NCI-H345 treated with DMSO at 0.1 percent for 48 hours (cell line): ENCODE measurements around the gene KRTAP6-3.

ENCODE experiments used
- DNase-seq: peaks from one replicate; lab custom pipeline; 2025; ENCODE audit not compliant: unreplicated experiment; lab: John Stamatoyannopoulos, UW

KRTAP6-3 gene, protein sequence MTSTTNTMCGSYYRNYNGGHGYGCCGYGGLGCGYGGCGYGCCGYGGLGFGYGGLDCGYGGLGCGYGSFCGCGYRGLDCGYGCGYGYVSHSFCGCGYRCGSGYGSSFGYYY

DNA sequence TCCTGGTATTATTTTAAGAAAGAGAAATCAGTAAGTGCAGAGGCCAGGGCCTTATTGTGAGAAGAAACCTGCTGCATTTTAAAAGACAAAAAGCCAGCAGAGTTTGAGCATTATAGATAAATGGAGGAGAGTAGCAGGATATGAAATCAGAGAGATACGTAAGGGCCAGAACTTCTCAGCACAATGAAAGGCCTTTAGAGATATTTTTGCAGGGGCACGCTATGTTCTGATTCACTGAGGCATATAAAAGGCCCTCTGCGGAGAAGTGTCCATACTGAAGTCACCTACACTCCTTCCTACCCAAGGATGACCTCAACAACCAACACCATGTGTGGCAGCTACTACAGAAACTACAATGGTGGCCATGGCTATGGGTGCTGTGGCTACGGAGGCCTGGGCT, at the start of gene KRTAP6-3:
TSS of gene KRTAP6-3 (plus strand) at position 301 of the 400 bp plus-strand sequence. CDS start at position 307, 6 bp downstream.
- no peak for DNase-seq

- DNase-seq, result no peak
Observed at GRCh38 chr21:30552782-30553181, 39.5 kb upstream of the KRTAP6-3 start.

DNA sequence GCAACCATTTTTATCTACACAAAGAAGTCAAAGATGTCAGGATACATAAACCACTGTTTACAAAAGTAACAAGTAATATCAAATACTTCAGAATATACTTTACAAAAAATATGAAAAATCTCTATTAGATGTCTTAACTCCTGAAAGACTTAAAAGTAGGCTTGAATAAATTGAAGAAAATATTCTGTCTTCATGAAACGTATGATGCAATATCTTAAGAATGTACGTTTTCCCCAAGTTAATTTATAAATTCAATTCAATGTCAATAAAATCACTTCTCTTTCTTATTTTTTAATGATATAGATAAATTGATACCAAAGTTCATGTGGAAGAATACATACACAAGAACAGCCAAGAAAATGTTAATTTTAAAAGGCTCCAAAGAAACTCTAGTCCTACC, 37.1 kb upstream of the KRTAP6-3 start:
- DNase-seq, result no peak

GRCh38 chr21:30561264-30561895, 30.9 kb upstream of the KRTAP6-3 start, which contains the start of gene KRTAP19-7:
TSS of gene KRTAP19-7 (minus strand) at chr21:30561314. CDS start at chr21:30561289, 25 bp downstream.
- no peak for DNase-seq

DNA sequence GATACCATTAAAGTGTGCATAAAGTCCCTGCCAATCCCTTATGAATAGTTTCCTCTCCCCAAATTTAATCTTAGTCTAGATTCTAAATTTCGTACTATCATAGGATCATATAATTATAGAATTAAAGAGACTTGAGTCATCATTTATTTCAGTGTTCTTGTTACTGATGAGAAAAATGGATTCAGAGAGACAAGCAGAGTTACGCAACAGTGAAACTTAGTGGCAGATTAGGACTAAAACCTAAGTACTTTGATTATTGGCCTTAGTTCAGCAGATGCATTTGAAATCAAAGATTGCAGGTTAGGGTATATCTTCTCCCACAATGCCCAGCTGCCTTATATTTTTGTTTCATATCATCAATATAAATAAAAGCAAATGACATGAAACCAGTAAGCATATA, 30.3 kb upstream of the KRTAP6-3 start:
- no peak for DNase-seq

GRCh38 chr21:30563072-30563471, 29.2 kb upstream of the KRTAP6-3 start:
- no peak for DNase-seq

- DNase-seq, result no peak
Observed at GRCh38 chr21:30563630-30564029, 28.6 kb upstream of the KRTAP6-3 start.

- DNase-seq, result no peak
Observed at GRCh38 chr21:30567617-30568016, 24.6 kb upstream of the KRTAP6-3 start.

DNA sequence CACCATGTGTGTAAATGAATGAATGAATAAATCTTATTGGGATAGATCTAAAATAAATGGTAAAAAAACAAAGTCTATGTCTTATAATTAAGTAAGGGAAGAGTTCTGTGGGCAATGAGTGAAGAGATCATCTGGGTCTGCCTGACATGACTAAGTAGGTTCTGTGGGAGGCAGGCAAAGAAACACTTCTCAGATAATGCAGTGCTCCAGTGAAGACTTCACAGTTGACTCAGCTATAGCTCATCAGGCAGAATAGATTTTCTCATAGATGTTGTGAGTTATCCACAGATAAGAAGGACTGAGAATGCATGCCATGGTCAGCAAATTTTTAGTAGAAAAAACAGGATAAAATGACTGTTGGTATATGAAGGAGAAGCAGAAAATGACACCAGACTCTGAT, 14.5 kb upstream of the KRTAP6-3 start:
- DNase-seq, result no peak

- DNase-seq, result no peak
Observed at GRCh38 chr21:30579346-30579745, 12.9 kb upstream of the KRTAP6-3 start.

DNA sequence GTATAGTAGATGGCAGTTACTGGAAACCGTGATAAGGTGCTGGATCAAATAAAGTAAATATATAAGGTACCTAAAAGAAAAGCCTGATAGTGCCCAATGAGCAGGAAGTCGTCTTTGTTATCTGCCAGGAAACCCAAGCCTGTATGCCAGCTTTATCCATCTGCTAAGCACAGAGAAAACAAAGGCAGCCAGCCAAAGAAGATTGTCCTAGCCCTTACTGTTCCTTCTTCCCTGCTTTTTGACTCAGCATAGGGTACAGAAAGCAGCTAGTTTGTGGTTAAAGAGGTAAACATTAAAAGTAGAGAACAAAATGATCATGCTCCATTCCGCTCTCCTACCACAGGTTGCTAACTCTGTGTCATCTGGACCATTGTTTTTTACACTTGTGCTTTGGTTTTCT, 12.1 kb upstream of the KRTAP6-3 start:
- no peak for DNase-seq

DNA sequence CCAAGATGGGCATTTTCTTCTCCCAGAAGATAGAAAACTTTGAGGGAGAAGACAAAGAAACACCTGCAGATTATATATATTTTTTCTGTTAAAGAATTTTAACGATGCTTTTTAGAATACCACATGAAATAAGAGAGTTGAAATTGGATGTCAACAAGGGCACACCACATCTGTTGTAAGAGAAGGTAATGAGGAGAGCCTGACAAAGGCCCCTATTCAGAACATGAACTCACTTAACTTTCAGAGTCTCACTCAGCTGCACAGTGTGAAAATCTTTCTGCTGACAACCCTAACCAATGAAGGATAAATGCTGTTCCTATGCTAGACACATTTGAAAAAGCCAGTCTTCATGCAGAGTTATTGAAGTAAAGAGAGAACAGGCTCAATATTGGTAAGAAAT, 9.4 kb upstream of the KRTAP6-3 start:
- DNase-seq, result no peak

GRCh38 chr21:30590297-30590696, 1.9 kb upstream of the KRTAP6-3 start, which contains the start of gene KRTAP22-2:
TSS of gene KRTAP22-2 (minus strand) at chr21:30590397.
- no peak for DNase-seq

GRCh38 chr21:30598802-30599201, 6.6 kb downstream of the KRTAP6-3 start, which contains the start of gene KRTAP6-2:
TSS of gene KRTAP6-2 (minus strand) at chr21:30598902. CDS start at chr21:30598874, 28 bp downstream.
- DNase-seq, result no peak

GRCh38 chr21:30600787-30601186, 8.5 kb downstream of the KRTAP6-3 start, which contains the start of gene KRTAP22-1:
TSS of gene KRTAP22-1 (plus strand) at chr21:30601087.
- DNase-seq, result no peak

- no peak for DNase-seq
Observed at GRCh38 chr21:30605968-30606367, 13.7 kb downstream of the KRTAP6-3 start.

DNA sequence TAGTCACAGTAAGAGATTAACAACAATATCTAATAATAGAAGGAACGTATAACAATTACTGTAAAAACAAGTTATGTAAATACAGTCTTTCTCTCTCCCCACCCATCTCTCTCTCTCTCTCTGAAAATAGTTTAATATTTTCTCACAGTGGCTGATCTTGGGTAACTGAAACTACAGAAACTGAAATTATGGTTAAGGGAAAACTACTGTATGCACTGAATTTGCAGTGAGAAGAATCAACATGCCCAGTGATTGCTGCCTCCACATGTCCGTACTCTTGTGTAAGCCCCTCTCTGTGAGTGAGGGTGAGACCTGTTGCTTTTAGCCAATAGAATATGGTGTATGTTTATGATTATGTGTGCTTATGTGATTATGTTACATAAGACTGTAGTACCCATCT, 19.9 kb downstream of the KRTAP6-3 start:
- no peak for DNase-seq

DNA sequence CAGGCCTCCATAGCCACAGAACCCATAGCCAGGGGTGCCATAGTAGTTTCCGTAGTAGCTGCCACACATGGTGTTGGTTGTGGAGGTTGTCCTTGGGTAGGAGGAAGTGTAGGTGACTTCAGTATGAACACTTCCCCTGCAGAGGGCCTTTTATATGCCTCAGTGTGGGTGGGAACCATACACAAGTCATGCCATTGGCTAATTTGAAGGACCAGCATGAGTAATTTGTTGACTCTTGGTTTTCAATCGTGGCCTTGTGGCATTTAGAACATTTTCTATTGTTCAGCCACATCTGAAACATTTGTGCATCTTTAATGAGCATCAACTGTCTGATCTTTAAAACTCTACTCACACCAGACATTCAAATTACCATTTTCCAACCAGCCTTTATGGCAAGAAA, 21.6 kb downstream of the KRTAP6-3 start, which contains the start of gene KRTAP6-1:
TSS of gene KRTAP6-1 (minus strand) at position 95 of the 400 bp plus-strand sequence. CDS start at position 69, 26 bp downstream.
- no peak for DNase-seq

DNA sequence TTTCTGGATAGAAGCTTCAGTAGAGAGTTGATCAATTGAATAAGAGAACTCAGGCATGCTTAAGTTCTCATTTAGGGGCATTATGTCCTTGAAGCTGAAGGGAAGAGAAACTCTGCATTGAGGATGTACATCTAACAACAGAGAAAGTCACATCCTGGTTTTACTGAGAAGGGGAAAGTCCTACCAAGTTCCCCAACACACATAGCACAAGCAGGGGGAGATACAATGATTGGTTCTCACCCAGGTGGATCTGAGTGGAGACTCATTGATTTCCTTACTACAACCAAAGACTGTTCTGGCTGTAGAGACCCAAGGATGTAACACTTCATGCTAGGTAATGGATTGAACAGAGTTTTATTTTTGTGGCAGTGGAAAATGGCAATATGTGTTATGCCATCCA, 23.0 kb downstream of the KRTAP6-3 start:
- DNase-seq, result no peak

GRCh38 chr21:30616125-30616524, 23.9 kb downstream of the KRTAP6-3 start, which contains the start of gene KRTAP20-1:
TSS of gene KRTAP20-1 (plus strand) at chr21:30616425. CDS start at chr21:30616455, 30 bp downstream.
- no peak for DNase-seq

DNA sequence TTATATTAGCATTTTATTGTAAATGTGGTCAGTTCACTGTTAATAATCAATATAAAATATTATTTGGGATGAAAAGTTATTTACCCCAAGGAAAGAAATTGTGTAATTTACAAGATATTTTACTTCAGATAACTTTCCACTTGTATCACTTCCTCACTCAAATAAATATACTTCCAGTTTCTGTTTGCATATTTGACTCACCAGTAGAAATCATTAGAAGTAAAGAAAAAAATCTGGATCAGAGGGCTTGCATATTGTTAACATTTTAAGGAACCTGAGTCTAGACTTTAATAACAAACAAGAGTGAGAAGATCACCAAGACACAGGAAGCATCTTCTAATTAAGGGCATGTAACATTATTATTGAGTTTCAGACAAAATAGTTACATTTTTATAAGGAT, 27.8 kb downstream of the KRTAP6-3 start:
- no peak for DNase-seq

GRCh38 chr21:30620522-30620921, 28.3 kb downstream of the KRTAP6-3 start, which contains the start of gene KRTAP20-4:
TSS of gene KRTAP20-4 (plus strand) at chr21:30620627.
- no peak for DNase-seq
